ENCODE measurements around the gene PLGRKT. TPM values are rescaled to one million over a fixed set of nuclear protein-coding genes. Genes with fewer than 3 reads are reported as not detected.
"Not testable (repeated sequence)": the region's sequence is repeated elsewhere in the genome, so short reads cannot be mapped to it uniquely, and the experiment has no call there.

PLGRKT gene
- total RNA-seq, 1 donor from 2014 or later = 10.7 TPM

DNA sequence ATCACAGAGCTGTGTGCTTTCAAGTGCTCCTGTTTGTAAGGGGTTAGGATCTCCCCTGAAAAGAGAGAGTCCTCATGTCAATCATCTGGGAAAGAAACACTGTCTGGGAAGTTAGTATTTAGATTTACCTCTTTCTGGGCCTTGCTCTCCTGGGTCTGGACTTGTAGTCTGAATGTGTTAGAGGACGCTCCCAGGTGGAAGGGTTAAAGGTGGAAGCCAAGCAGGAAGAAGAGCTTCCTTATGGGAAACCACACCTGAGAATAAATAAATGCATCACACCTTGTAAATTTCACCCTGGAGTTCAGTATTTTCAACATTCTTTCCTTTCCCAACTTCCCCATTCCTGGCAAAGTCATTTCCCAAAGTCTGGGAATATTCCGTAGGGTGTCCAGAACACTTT lies 1.3 kb downstream of the PLGRKT start:
- no peak for DNase-seq (ENCODE audit: low spot score)
- no peak for ATAC-seq
- intact Hi-C loops (cut with DNase I) = no loop called here

DNA sequence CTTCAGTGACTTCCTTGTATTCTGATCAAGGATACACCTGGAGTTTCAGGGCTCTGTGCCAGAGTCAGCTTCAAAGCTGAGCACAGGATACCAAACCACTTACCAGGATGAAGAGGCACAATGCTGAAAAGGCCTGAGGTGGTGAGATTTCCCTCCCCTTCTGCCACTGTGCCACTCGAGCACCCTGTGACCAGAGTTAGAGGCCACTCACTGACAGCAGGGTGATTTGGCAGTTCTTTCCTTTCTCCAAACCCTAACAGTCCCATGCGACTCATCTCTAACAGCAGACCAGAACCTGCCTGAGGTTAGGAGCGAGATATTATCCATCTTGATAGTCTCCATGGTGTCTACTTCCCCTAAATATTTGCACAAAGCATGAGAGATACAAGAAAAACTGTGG lies 1.8 kb downstream of the PLGRKT start:
- ATAC-seq (no peak), DNase-seq (ENCODE audit: low spot score) (no peak)
- intact Hi-C loops (cut with DNase I) = no loop called here

DNA sequence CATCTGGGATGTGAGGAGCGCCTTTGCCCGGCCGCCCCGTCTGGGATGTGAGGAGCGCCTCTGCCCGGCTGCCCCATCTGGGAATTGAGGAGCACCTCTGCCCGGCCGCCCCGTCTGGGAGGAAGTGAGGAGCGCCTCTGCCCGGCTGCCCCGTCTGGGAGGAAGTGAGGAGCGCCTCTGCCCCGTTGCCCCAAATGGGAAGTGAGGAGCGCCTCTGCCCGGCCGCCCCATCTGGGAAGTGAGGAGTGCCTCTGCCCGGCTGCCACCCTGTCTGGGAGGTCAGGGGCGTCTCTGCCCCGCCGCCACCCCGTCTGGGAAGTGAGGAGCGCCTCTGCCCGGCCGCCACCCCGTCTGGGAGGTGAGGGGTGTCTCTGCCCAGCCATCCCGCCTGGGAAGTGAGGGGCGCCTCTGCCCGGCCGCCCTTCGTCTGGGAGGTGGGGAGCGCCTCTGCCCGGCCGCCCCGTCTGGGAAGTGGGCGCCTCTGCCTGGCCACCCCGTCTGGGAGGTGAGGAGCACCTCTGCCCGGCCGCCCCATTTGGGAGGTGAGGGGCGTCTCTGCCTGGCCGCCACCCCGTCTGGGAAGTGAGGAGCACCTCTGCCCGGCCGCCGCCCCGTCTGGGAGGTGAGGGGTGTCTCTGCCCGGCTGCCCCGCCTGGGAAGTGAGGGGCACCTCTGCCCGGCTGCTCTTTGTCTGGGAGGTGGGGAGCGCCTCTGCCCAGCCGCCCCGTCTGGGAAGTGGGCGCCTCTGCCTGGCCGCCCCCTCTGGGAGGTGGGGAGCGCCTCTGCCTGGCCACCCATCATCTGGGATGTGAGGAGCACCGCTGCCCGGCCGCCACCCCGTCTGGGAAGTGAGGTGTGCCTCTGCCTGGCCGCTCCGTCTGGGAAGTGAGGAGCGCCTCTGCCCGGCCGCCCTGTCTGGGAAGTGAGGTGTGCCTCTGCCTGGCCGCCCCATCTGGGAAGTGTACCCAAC lies 3.6 kb downstream of the PLGRKT start:
- intact Hi-C loops (cut with DNase I); DNase-seq (ENCODE audit: low spot score); ATAC-seq: not testable (repeated sequence)

DNA sequence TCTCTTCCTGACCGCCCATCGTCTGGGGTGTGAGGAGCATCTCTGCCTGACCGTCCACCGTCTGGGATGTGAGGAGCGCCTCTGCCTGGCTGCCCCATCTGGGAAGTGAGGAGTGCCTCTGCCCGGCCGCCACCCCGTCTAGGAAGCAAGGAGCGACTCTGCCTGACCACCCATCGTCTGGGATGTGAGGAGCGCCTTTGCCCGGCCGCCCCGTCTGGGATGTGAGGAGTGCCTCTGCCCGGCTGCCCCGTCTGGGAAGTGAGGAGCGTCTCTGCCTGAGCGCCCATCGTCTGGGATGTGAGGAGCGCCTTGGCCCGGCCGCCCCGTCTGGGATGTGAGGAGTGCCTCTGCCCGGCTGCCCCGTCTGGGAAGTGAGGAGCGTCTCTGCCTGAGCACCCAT lies 4.4 kb downstream of the PLGRKT start:
- intact Hi-C loops (cut with DNase I); ATAC-seq: not testable (repeated sequence)

DNA sequence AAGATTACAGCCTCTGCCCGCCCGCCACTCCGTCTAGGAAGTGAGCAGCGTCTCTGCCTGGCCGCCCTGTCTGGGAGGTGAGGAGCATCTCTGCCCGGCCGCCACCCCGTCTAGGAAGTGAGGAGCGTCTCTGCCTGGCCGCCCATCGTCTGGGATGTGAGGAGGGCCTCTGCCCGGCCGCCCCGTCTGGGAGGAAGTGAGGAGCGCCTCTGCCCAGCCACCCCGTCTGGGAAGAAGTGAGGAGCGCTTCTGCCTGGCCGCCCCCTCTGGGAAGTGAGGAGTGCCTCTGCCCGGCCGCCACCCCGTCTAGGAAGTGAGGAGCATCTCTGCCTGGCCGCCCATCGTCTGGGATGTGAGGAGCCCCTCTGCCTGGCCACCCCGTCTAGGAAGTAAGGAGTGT lies 4.8 kb downstream of the PLGRKT start:
- ATAC-seq; DNase-seq (ENCODE audit: low spot score); intact Hi-C loops (cut with DNase I): not testable (repeated sequence)

More for the DNA sequence above, 4.4 kb downstream of the PLGRKT start:
- DNase-seq (ENCODE audit: low spot score) = not testable (repeated sequence)

DNA sequence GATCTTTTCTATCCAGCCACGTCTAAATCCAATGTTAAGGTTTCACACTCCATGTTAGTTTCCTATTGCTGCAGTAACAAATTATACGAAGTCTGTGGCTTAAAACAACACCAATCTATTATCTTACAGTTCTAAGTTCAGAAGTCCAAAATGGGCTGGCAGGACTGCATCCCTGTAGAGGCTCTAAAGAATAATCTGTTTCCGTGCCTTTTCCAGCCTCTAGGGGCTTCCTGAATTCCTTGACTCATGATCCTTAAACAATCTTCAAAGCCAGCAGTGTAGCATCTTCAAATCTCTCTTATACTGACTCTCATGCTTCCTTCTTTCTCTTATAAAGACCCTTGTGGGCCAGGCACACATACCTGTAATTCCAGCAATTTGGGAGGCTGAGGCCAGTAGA lies 6.8 kb downstream of the PLGRKT start:
- no peak for ATAC-seq
- intact Hi-C loops (cut with DNase I) = no loop called here

DNA sequence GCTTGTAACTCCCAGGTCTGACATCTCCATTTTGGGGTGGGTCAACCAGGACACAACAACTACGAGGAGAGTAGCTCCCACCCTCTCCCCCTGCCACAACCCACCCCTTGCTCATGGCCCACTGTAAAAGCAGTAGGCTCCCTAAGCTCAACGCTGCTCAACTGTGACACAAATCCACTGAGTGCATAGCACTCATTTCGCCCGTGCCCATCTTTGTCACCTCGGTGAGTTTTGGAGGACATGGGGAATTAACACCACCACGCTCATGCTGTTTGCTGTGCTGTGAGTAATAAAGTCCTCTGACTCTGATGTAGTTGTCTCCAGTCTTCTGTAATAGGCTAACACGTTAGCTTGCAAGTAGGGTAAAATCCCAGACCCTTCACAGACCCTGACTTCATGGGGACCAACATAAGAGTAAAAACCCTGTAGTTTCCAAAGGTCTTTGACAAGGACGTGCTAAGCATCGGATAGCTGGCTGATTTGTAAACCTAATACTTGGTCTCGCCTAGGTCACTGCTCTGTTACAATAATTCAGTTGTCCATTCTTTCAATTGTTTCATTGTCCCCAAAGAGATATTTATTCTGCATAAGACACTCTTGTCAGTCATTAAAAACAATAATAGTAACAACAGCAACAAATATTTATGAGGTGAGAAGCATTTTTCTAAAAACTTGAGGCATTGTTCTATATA lies 7.7 kb downstream of the PLGRKT start:
- intact Hi-C loops (cut with DNase I) = no loop called here
- ATAC-seq (no peak), DNase-seq (ENCODE audit: low spot score) (no peak)

More for the DNA sequence above, 6.8 kb downstream of the PLGRKT start:
- DNase-seq (ENCODE audit: low spot score) = no peak

DNA sequence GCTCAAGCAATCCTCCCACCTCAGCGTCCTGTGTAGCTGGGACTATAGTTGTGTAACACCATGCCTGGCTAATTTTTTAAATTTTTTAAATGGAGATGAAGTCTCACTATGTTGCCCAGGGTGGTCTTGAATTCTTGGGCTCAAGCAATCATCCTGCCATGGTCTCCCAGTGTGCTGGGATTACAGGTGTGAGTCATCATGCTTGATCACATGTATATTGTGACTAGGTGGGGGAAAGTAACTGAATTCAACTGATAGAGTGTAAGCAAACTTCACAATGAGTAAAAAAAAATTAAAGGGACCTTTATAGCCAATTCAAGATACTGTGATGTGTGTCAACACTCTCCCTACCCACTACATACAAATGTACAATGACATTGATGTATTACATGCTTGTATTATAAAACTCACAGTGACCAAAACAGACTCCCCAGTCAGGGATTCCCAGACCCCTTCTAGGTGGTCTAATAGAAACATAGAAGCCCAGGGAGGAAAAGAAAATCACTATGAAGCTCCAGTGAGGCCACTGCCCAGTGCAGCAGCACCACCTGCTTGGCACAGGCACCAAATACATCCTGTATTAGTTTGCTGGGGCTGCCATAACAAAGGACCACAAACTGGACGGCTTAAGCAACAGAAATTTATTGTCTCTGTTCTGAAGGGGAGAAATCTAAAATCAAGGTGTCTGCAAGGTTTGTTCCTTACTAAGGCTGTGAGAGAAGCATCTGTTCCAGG lies 8.8 kb downstream of the PLGRKT start:
- DNase-seq (ENCODE audit: low spot score) = no peak
- ATAC-seq = no peak
- intact Hi-C loops (cut with DNase I) = no loop called here

DNA sequence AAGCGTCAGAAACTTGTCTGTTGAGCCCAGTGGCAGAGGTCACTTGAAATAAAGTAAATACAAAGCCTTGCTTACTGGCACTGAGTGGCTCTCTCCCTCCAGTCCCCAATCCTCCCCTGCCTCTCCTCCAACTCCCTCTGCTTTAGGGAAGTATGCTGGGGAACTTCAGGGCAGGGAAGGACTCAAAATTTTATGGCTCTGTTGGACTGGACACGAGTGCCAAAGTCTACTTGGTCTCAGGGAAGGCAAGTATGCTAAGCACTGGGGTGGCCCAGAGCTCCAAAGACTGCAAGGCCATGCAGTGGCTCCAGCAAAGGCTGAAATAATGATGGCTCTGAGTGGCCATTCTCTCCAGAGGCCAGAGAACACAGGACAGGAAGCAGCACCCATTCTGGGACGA lies 9.6 kb downstream of the PLGRKT start:
- ATAC-seq (no peak), DNase-seq (ENCODE audit: low spot score) (no peak)
- intact Hi-C loops (cut with DNase I) = no loop called here

DNA sequence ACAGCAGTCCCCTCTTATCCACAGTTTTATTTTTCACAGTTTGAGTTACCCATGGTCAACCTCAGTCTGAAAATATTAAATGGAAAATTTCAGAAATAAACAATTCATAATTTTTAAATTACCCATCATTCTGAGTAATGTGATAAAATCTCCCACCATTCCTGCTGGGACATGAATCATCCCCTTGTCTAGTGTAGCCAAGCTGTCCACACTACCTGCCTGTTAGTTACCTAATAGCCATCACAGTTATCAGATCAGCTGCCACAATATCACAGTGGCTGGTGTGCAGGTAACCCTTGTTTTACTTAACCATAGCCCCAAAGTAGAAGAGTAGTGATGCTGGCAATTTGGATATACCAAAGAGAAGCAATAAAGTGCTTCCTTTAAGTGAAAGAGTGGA lies 10.7 kb downstream of the PLGRKT start:
- intact Hi-C loops (cut with DNase I) = no loop called here
- DNase-seq (ENCODE audit: low spot score) (no peak), ATAC-seq (no peak)

DNA sequence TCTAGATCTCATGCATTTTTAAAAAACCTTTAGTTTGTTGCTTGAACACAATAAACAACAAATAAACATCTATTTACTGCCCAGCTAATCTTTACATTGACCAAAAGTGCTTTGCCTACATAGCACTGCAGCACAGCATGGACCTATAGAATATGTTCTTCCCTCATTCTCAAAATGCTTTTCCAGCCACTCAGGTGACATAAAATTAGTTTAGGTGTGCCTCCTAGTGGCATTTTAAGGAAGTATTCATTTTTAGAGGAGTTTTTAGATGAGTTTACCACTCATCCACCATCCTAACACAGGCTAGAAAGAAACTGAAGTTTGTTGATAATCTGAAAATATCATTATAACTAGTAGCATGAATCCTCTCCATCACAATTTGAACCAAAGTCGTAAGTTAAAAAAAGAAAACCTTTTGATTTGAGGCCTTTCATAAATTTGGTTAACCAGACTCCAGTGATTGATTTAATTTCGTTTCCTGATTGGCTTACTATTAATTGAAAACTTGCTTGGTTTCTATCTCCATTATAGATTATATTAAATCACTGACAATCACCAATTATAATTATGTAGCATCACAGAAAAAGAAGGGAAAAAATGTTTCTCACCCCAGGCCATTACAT lies 12.6 kb downstream of the PLGRKT start:
- intact Hi-C loops (cut with DNase I) = no loop called here
- no peak for DNase-seq (ENCODE audit: low spot score)
- ATAC-seq = no peak

DNA sequence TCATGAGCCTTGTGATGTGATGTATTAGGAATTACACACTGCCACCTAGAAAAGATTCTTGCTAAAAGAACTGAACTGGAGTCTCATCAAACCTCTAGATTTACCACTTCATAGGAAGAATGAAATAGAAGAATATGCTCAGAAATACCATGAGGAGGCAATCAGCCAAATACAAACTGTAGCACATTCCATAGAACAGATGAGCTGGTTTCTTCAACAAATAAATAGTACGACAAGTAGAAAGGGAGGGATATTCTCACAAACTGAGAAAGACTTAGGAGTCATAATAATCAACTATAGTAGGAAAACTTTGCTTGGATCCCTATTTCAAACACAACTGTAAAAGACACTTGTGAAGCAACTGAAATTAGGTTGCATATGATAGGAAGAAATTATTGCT lies 15.4 kb downstream of the PLGRKT start:
- intact Hi-C loops (cut with DNase I) = no loop called here
- DNase-seq (ENCODE audit: low spot score) (no peak), ATAC-seq (no peak)

DNA sequence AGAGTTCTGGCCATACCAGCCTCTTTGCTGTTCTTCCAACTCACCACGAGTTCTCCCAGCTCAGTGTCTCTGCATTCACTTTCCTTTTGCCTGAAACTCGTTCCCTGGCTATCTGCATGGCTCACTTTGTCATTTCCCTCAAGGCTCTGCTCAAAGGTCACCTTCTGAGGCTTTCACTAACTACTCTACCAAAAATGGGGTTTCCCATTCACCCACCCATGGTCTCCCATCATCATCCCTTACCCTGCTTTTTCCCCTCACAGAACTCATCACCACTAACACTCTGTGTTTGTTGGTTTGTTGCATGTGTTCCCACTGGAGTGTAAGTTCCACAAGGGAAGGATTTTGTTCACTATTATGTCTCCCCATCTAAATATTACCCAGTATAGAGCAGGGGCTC lies 16.6 kb downstream of the PLGRKT start:
- ATAC-seq (no peak), DNase-seq (ENCODE audit: low spot score) (no peak)
- intact Hi-C loops (cut with DNase I) = no loop called here

DNA sequence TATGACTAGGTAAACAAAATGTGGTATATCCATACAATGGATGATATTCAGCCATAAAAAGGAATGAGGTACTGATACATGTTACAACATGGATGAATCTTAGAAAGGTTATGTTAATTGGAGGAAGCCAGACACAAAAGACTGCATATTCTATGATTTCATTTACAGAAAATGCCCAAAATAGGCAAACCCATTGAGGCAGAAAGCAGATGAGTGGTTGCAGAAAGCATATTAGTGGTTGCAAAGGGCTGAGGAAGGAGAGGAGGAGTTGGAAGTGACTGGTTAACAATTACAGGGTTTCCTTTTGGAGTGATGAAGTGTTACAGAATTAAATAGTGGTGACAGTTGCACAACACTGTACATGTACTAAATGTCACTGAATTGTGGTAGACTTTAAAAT lies 17.7 kb downstream of the PLGRKT start:
- DNase-seq (ENCODE audit: low spot score) (no peak), ATAC-seq (no peak)
- intact Hi-C loops (cut with DNase I) = no loop called here

DNA sequence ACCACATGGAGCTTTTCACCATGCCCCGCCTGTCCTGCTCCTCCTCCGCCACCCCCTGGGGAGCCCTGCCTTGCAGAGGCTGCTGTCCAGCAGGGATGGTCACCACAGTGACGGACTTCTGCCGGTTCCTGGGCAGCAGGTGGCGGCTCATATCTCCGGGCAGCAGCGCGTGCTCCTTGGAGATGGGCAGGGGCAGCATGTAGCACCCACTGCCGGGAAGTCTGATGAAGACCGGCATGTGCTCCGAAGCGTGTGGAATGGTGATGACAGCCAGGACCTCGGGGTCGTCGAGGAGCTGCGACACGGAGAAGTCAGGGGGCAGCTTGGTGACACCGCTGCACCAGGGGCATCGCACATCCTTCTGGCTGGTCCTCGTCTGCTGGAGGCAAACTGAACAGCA lies 19.2 kb downstream of the PLGRKT start:
- no peak for DNase-seq (ENCODE audit: low spot score)
- ATAC-seq = no peak
- intact Hi-C loops (cut with DNase I) = no loop called here

DNA sequence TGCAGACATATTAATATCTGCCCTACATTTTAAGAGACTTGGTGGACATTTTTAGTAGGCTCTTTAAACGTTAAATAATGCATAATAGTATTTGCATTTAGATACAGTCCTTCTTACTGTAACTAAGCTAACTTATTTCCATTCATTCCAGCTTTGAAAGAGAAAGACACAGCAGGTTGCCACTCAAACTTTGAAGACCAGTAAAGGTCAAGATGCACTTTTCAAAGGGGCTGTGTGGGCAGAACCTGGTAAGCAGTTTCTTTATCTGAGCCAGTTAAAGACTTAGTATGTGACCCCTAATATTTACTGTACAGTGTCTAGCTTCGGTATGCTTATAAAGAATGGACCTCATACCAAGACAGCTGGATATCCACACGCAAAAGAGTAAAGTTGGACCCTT lies 20.8 kb downstream of the PLGRKT start:
- intact Hi-C loops (cut with DNase I) = no loop called here
- no peak for ATAC-seq

DNA sequence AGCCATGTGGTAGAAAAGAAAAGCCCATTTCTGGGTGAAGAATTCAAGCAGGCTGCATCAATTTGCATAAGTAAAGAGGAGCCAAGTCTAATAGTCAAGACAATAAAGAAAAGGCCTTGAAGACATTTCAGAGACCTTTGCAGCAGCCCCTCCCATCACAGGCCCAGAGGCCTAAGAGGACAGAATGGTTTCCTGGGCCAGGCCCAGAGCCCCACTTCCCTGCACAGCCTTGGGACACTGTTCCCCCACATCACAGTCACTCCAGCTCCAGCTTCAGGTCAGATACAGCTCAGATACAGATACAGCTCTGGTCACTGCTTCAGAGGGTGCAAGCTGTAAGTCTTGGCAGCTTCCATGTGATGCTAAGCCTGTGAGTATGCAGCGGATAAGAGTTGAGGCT lies 29.1 kb downstream of the PLGRKT start:
- ATAC-seq (no peak), DNase-seq (ENCODE audit: low spot score) (no peak)
- intact Hi-C loops (cut with DNase I) = no loop called here

More for the DNA sequence above, 20.8 kb downstream of the PLGRKT start:
- no peak for DNase-seq (ENCODE audit: low spot score)

DNA sequence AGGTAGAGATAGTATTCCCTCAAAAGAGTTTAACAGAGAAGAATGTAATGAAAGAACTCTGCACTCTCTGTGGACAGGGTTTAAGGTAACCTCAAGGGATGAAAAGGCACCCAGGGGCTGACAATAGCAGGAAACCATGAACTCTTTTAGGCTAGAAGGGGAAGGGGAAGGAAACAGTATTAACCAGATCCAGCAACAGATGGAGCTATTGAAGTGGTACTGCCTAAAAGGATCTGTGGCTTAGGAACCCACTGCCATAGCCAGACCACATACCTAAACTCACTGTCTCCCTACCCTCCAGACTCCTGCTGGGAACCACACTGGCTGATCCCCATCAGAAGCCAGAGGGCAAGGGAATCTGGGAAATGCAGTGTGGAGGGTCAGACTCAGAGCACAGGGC lies 35.5 kb downstream of the PLGRKT start:
- no peak for ATAC-seq
- no peak for DNase-seq (ENCODE audit: low spot score)
- intact Hi-C loops (cut with DNase I) = no loop called here

DNA sequence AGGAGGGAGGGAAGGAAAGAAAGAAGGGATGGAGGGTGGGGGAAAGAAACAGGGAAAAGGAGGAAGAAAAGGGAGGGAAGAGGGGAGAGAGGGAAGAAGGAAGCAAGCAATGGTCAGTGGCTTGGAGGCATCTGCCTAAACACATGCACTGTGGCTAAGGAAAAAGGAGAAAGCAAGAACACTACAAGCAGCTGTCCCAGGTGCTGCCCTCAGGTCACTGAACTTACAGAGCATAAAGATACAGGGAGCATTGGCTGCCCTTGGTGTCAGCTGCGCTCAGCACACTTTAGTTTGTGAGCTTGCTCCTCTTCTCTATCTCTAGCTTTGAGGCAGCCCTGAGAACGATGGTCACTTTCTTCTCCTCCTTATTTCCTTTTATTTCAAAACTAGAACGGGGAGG lies 40.2 kb downstream of the PLGRKT start:
- intact Hi-C loops (cut with DNase I); DNase-seq (ENCODE audit: low spot score); ATAC-seq: not testable (repeated sequence)
